ENCODE data around the gene AURKA. TPM values are rescaled to one million over a fixed set of nuclear protein-coding genes. Genes with fewer than 3 reads are reported as not detected.

AURKA gene
- total and polyA plus RNA-seq, 9 of the 15 experiments (the other 6 are each of a cell fraction or from before 2014, with no cell fraction given), result 72.7 to 162 (median 113) TPM

Other genes with a start within 250 kb of the AURKA start
Only the 7 nearest of the 8 such genes appear.
- not detected in 2 replicates for gene MC3R, start 143.5 kb downstream of the AURKA start, total RNA-seq (2014; rRNA removed)
- gene MC3R, start 143.5 kb downstream of the AURKA start, total RNA-seq (2014; rRNA removed; fragmentation: Illumina TruSeq; extraction: Trizol), result not detected in 2 replicates
- gene MC3R, start 143.5 kb downstream of the AURKA start, total RNA-seq (2015; rRNA removed; fragmentation: Illumina TruSeq; extraction: Trizol), result not detected in 2 replicates
- not detected in 2 replicates for gene MC3R, start 143.5 kb downstream of the AURKA start, total RNA-seq (2021)
- gene MC3R, start 143.5 kb downstream of the AURKA start, polyA plus RNA-seq (2011; rRNA removed), result not detected in 2 replicates
- not detected in 2 replicates for gene MC3R, start 143.5 kb downstream of the AURKA start, polyA plus RNA-seq (2014; fragmentation: Illumina TruSeq; extraction: Trizol)
- gene MC3R, start 143.5 kb downstream of the AURKA start, polyA plus RNA-seq (2014; fragmentation: Nextera tagmentation; extraction: Ambion mirVana), result not detected
- not detected in 2 replicates for gene MC3R, start 143.5 kb downstream of the AURKA start, polyA plus RNA-seq (2014; rRNA removed)
- gene FAM210B, start 33.2 kb downstream of the AURKA start, total RNA-seq (2014; rRNA removed), result 42.1 and 45.8 TPM in 2 replicates
- 58.1 and 61.2 TPM in 2 replicates for gene FAM210B, start 33.2 kb downstream of the AURKA start, total RNA-seq (2014; rRNA removed; fragmentation: Illumina TruSeq; extraction: Trizol)
- 37.5 and 39.0 TPM in 2 replicates for gene FAM210B, start 33.2 kb downstream of the AURKA start, total RNA-seq (2015; rRNA removed; fragmentation: Illumina TruSeq; extraction: Trizol)
- 47.6 and 53.9 TPM in 2 replicates for gene FAM210B, start 33.2 kb downstream of the AURKA start, total RNA-seq (2021)
- 69.9 and 87.3 TPM in 2 replicates for gene FAM210B, start 33.2 kb downstream of the AURKA start, polyA plus RNA-seq (2011; rRNA removed)
- gene FAM210B, start 33.2 kb downstream of the AURKA start, polyA plus RNA-seq (2014; fragmentation: Illumina TruSeq; extraction: Trizol), result 69.3 and 83.3 TPM in 2 replicates
- gene FAM210B, start 33.2 kb downstream of the AURKA start, polyA plus RNA-seq (2014; fragmentation: Nextera tagmentation; extraction: Ambion mirVana), result 10 to 100 TPM; 12.1 to 21.4 TPM
- gene FAM210B, start 33.2 kb downstream of the AURKA start, polyA plus RNA-seq (2014; rRNA removed), result 56.0 and 60.7 TPM in 2 replicates
- gene CSTF1, start 430 bp upstream of the AURKA start, total RNA-seq (2014; rRNA removed), result 30.8 and 36.3 TPM in 2 replicates
- 53.4 and 55.2 TPM in 2 replicates for gene CSTF1, start 430 bp upstream of the AURKA start, total RNA-seq (2014; rRNA removed; fragmentation: Illumina TruSeq; extraction: Trizol)
- 43.7 and 45.6 TPM in 2 replicates for gene CSTF1, start 430 bp upstream of the AURKA start, total RNA-seq (2015; rRNA removed; fragmentation: Illumina TruSeq; extraction: Trizol)
- 44.4 and 48.9 TPM in 2 replicates for gene CSTF1, start 430 bp upstream of the AURKA start, total RNA-seq (2021)
- gene CSTF1, start 430 bp upstream of the AURKA start, polyA plus RNA-seq (2011; rRNA removed), result 76.6 and 92.5 TPM in 2 replicates
- 48.1 and 56.6 TPM in 2 replicates for gene CSTF1, start 430 bp upstream of the AURKA start, polyA plus RNA-seq (2014; fragmentation: Illumina TruSeq; extraction: Trizol)
- gene CSTF1, start 430 bp upstream of the AURKA start, polyA plus RNA-seq (2014; fragmentation: Nextera tagmentation; extraction: Ambion mirVana), result 100 to 1,000 TPM in 1 of 2 experiments, 10 to 100 TPM in 1; 74.1 to 110 TPM
- gene CSTF1, start 430 bp upstream of the AURKA start, polyA plus RNA-seq (2014; rRNA removed), result 33.5 and 40.7 TPM in 2 replicates
- 26.7 and 27.1 TPM in 2 replicates for gene CASS4, start 20.0 kb upstream of the AURKA start, total RNA-seq (2014; rRNA removed)
- gene CASS4, start 20.0 kb upstream of the AURKA start, total RNA-seq (2014; rRNA removed; fragmentation: Illumina TruSeq; extraction: Trizol), result 23.4 and 29.3 TPM in 2 replicates
- 25.3 and 25.6 TPM in 2 replicates for gene CASS4, start 20.0 kb upstream of the AURKA start, total RNA-seq (2015; rRNA removed; fragmentation: Illumina TruSeq; extraction: Trizol)
- gene CASS4, start 20.0 kb upstream of the AURKA start, total RNA-seq (2021), result 27.8 and 36.8 TPM in 2 replicates
- gene CASS4, start 20.0 kb upstream of the AURKA start, polyA plus RNA-seq (2011; rRNA removed), result 53.2 and 53.8 TPM in 2 replicates
- gene CASS4, start 20.0 kb upstream of the AURKA start, polyA plus RNA-seq (2014; fragmentation: Illumina TruSeq; extraction: Trizol), result 35.3 and 41.6 TPM in 2 replicates
- gene CASS4, start 20.0 kb upstream of the AURKA start, polyA plus RNA-seq (2014; fragmentation: Nextera tagmentation; extraction: Ambion mirVana), result 1 to 10 TPM; 8.1 to 8.8 TPM
- gene CASS4, start 20.0 kb upstream of the AURKA start, polyA plus RNA-seq (2014; rRNA removed), result 21.7 and 30.0 TPM in 2 replicates
- 67.0 and 69.1 TPM in 2 replicates for gene RTF2, start 76.4 kb upstream of the AURKA start, total RNA-seq (2014; rRNA removed)
- 62.1 and 69.8 TPM in 2 replicates for gene RTF2, start 76.4 kb upstream of the AURKA start, total RNA-seq (2014; rRNA removed; fragmentation: Illumina TruSeq; extraction: Trizol)
- 67.9 and 70.4 TPM in 2 replicates for gene RTF2, start 76.4 kb upstream of the AURKA start, total RNA-seq (2015; rRNA removed; fragmentation: Illumina TruSeq; extraction: Trizol)
- 83.5 and 84.9 TPM in 2 replicates for gene RTF2, start 76.4 kb upstream of the AURKA start, total RNA-seq (2021)
- 82.3 and 87.4 TPM in 2 replicates for gene RTF2, start 76.4 kb upstream of the AURKA start, polyA plus RNA-seq (2011; rRNA removed)
- gene RTF2, start 76.4 kb upstream of the AURKA start, polyA plus RNA-seq (2014; fragmentation: Illumina TruSeq; extraction: Trizol), result 85.1 and 90.7 TPM in 2 replicates
- 100 to 1,000 TPM; 114 to 177 TPM for gene RTF2, start 76.4 kb upstream of the AURKA start, polyA plus RNA-seq (2014; fragmentation: Nextera tagmentation; extraction: Ambion mirVana)
- 80.1 and 85.0 TPM in 2 replicates for gene RTF2, start 76.4 kb upstream of the AURKA start, polyA plus RNA-seq (2014; rRNA removed)
- not detected in 2 replicates for gene FAM209A, start 132.5 kb upstream of the AURKA start, total RNA-seq (2014; rRNA removed)
- 0.15 TPM in 1 of 2 replicates, not detected in the other for gene FAM209A, start 132.5 kb upstream of the AURKA start, total RNA-seq (2014; rRNA removed; fragmentation: Illumina TruSeq; extraction: Trizol)
- not detected in 2 replicates for gene FAM209A, start 132.5 kb upstream of the AURKA start, total RNA-seq (2015; rRNA removed; fragmentation: Illumina TruSeq; extraction: Trizol)
- not detected in 2 replicates for gene FAM209A, start 132.5 kb upstream of the AURKA start, total RNA-seq (2021)
- 0.11 TPM in 2 replicates for gene FAM209A, start 132.5 kb upstream of the AURKA start, polyA plus RNA-seq (2011; rRNA removed)
- not detected in 2 replicates for gene FAM209A, start 132.5 kb upstream of the AURKA start, polyA plus RNA-seq (2014; fragmentation: Illumina TruSeq; extraction: Trizol)
- gene FAM209A, start 132.5 kb upstream of the AURKA start, polyA plus RNA-seq (2014; fragmentation: Nextera tagmentation; extraction: Ambion mirVana), result under 1 TPM in 1 of 2 experiments, not detected in 1; 0.08 TPM
- 0.23 TPM in 1 of 2 replicates, not detected in the other for gene FAM209A, start 132.5 kb upstream of the AURKA start, polyA plus RNA-seq (2014; rRNA removed)
- not detected in 2 replicates for gene FAM209B, start 141.0 kb upstream of the AURKA start, total RNA-seq (2014; rRNA removed)
- 0.29 TPM in 1 of 2 replicates, not detected in the other for gene FAM209B, start 141.0 kb upstream of the AURKA start, total RNA-seq (2014; rRNA removed; fragmentation: Illumina TruSeq; extraction: Trizol)
- not detected in 2 replicates for gene FAM209B, start 141.0 kb upstream of the AURKA start, total RNA-seq (2015; rRNA removed; fragmentation: Illumina TruSeq; extraction: Trizol)
- not detected in 2 replicates for gene FAM209B, start 141.0 kb upstream of the AURKA start, total RNA-seq (2021)
- 0.35 and 0.36 TPM in 2 replicates for gene FAM209B, start 141.0 kb upstream of the AURKA start, polyA plus RNA-seq (2011; rRNA removed)
- gene FAM209B, start 141.0 kb upstream of the AURKA start, polyA plus RNA-seq (2014; fragmentation: Illumina TruSeq; extraction: Trizol), result not detected in 2 replicates
- under 1 TPM in 1 of 2 experiments, not detected in 1; 0.34 TPM for gene FAM209B, start 141.0 kb upstream of the AURKA start, polyA plus RNA-seq (2014; fragmentation: Nextera tagmentation; extraction: Ambion mirVana)
- 0.40 TPM in 1 of 2 replicates, not detected in the other for gene FAM209B, start 141.0 kb upstream of the AURKA start, polyA plus RNA-seq (2014; rRNA removed)

All from K562 (cell line).